AG04450 (cell line): ENCODE data around the gene CD2. TPM values are rescaled to one million over a fixed set of nuclear protein-coding genes. Genes with fewer than 3 reads are reported as not detected.
"Not testable (repeated sequence)": the region's sequence is repeated elsewhere in the genome, so short reads cannot be mapped to it uniquely, and the experiment has no call there.

ENCODE experiments used
- CTCF ChIA-PET: fragments of 300-600, 350-600 bp; formaldehyde crosslinking; extraction: SDS; loops from one replicate; lab custom pipeline; 2022; ENCODE audit warnings: antibody characterized with exemption, inconsistent platforms; lab: Charles Lee
- POLR2A ChIA-PET: fragments of 350-600 bp; formaldehyde crosslinking; extraction: SDS; loops from one replicate; lab custom pipeline; 2021; ENCODE audit warnings: antibody characterized with exemption, inconsistent platforms; lab: Yijun Ruan, JAX
- DNase-seq: peaks from one replicate; pipeline ENCODE4 v3.0.0-alpha.2; 2011; ENCODE audit warnings: low read depth, low spot score
- H3K27ac ChIP-seq: one replicate; pipeline ENCODE4 v1.5.1; 2012; ENCODE audit warnings: low read depth, low read length, control low read depth
- H3K27me3 ChIP-seq: one replicate; pipeline ENCODE4 v1.6.0; 2012; ENCODE audit warnings: low read length; ENCODE audit not compliant: control insufficient read depth, insufficient read depth
- H3K4me3 ChIP-seq: 2 replicates; pipeline ENCODE4 v1.5.1; 2011; ENCODE audit warnings: mild to moderate bottlenecking, low read depth, low read length, control low read depth
- H3K9me3 ChIP-seq: 2 replicates; pipeline ENCODE4 v1.5.1; 2012; ENCODE audit warnings: low read length; ENCODE audit not compliant: control insufficient read depth, insufficient read depth
- polyA plus RNA-seq: library from polyadenylated mRNA; depleted of rRNA; stranded (reverse); fragments of >200 nt; gene quantifications from 2 replicates; pipeline ENCODE4 v1.2.3, GENCODE V29; 2011
- TF ChIP-seq, protein P1 (sequence below): IDR thresholded peaks from 2 replicates; pipeline ENCODE4 v1.5.1; 2011; ENCODE audit warnings: low read depth, low read length, control low read depth, inconsistent platforms

Gene CD2
- polyA plus RNA-seq, 1 experiment, result not detected

DNA sequence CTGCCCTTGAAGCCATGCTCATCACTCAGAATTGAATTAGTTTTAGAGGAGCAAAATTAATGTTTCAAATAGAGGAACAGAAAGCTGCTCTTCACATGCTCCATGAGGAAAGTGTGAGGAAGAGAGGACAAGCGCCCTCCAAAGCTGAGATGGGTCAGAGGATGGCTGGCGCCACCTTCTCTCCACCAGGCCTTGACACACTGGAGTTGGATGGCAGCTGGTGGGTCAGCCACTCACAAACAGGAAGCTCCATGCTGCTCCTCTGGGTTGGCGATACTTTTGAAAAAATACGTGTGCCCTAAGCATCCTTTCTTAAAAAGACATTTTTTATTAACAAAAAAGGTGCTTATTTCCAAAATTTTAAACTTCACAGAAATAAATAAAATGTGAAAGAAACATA lies 3.1 kb upstream of the CD2 start:
- DNase-seq, result no peak
- ChIA-PET POLR2A (no interaction called here), CTCF (interaction anchor here (0.7 kb wide), 1 partner anchor 25 kb away, joined by 3 read pairs; no protein-coding TSS in a partner anchor)
- Histone ChIP-seq H3K4me3 (no peak overlapping the region), H3K9me3 (no peaks in the 10 kb centered on the region), H3K27ac (no peak overlapping the region), H3K27me3 (no peaks in the 10 kb centered on the region)
- TF ChIP-seq, protein P1, sequence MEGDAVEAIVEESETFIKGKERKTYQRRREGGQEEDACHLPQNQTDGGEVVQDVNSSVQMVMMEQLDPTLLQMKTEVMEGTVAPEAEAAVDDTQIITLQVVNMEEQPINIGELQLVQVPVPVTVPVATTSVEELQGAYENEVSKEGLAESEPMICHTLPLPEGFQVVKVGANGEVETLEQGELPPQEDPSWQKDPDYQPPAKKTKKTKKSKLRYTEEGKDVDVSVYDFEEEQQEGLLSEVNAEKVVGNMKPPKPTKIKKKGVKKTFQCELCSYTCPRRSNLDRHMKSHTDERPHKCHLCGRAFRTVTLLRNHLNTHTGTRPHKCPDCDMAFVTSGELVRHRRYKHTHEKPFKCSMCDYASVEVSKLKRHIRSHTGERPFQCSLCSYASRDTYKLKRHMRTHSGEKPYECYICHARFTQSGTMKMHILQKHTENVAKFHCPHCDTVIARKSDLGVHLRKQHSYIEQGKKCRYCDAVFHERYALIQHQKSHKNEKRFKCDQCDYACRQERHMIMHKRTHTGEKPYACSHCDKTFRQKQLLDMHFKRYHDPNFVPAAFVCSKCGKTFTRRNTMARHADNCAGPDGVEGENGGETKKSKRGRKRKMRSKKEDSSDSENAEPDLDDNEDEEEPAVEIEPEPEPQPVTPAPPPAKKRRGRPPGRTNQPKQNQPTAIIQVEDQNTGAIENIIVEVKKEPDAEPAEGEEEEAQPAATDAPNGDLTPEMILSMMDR, result no peak

DNA sequence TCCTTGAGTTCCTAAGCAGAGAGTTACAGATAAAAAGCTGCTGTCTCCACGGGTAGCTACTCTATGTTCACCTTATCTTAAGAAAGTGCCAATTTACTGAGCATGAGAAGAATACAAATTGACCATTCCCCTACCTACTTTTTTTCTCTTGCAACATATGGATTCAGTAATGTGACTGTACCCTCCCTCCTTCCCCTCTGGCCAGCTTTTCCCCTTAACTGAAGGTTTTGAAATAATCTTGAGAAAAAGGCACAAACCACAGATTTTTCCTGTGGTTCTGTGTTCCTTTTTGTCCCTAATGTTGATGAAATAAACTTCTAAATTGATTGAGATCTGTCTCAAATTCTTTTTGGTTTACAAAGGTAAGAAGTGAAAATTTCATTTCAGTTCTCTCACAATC lies 2.6 kb upstream of the CD2 start:
- Histone ChIP-seq H3K4me3 (no peak overlapping the region), H3K27me3 (no peaks in the 10 kb centered on the region), H3K9me3 (no peaks in the 10 kb centered on the region), H3K27ac (no peak overlapping the region)
- CTCF ChIA-PET, result interaction anchor here (0.7 kb wide), 1 partner anchor 25 kb away, joined by 3 read pairs; no protein-coding TSS in a partner anchor
- TF ChIP-seq, protein P1, result no peak
- POLR2A ChIA-PET, result no interaction called here
- no peak for DNase-seq

DNA sequence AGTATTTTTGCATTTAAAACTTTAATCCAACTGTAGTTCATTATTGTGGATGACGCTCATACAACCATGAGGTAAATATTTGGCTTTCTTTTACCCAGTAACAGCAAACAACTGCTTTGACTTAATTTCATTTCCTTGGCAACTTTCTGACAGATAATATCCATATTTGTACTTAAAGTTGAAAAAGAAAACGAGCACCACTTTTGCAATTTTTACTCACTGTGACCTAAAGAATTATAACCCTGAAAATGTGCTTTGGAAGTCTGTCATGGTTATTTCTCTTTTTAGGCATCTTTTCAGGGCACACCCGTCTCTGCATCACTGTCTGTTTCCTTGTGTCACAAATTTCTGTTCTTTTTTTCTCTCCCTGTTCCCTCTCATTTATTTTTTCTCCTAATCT lies 918 bp upstream of the CD2 start:
- TF ChIP-seq, protein P1, result no peak
- Histone ChIP-seq H3K4me3 (no peak overlapping the region), H3K27ac (no peak overlapping the region), H3K27me3 (no peaks in the 10 kb centered on the region), H3K9me3 (no peaks in the 10 kb centered on the region)
- no peak for DNase-seq
- CTCF ChIA-PET, result no interaction called here
- POLR2A ChIA-PET, result no interaction called here

DNA sequence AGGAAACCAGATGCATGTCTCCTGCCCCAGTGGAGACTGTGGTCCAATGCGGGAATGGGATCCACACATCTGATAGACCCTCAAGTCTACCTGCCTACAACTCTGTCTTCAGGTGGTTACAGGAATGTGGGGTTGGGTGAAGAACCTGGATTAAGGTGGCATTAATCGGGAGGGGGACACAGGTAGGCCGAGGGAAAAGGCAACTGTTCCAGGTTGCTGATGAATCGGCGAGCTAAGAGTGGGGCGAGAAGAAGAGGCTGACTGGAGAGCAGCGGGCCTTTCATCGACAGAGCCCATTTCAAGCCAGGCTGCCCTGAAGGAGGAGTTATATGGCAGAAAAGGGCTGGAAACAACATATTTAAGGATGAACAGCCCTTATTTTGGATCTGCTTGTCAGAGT lies 836 bp downstream of the CD2 start:
- POLR2A ChIA-PET, result no interaction called here
- Histone ChIP-seq H3K9me3 (no peaks in the 10 kb centered on the region), H3K27me3 (no peaks in the 10 kb centered on the region), H3K27ac (no peak overlapping the region), H3K4me3 (no peak overlapping the region)
- no peak for DNase-seq
- TF ChIP-seq, protein P1, result no peak
- CTCF ChIA-PET, result no interaction called here

DNA sequence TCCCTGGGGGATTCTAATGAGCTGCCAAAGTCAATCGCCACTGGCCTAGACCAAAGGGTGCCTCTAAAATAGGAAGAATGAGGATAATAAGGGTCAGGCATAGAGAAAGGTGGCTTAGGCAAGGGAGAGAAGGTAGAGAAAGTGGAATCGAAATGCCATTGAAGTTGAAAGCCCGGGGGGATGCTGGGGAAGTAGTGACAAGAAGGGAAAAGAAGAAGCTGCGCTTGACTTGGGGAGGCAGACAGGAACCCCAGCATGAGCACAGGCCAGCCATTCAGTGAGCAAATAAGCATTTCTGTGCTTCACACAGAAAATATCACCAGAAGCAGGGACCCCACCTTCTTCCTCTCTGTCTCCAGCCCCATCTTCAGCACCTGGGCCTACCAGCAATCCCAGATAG lies 1.5 kb downstream of the CD2 start:
- Histone ChIP-seq H3K9me3 (no peaks in the 10 kb centered on the region; the same call in 1 of the 2 replicates), H3K4me3 (no peak overlapping the region), H3K27ac (no peak overlapping the region), H3K27me3 (no peaks in the 10 kb centered on the region)
- ChIA-PET CTCF (no interaction called here), POLR2A (no interaction called here)
- no peak for DNase-seq
- TF ChIP-seq, protein P1, result no peak

DNA sequence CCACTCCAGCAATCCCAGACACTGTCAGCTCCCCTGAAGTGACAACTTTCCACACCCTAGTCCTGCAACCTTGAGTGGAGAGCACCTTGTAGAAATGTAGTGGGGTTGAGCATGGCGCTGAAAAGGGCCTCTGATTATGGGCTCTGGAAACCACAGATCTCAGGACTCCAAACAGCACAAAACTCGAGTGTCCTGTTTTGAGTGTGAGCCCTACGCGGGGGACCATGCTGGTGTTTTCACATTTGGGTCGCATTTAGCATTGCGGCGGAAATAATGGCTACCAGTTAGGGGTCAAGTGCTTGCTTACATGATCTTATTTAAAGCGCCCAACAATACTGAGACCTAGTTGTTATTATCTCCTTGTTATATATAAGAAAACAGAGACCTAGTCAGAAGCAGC lies 1.9 kb downstream of the CD2 start:
- POLR2A ChIA-PET, H3K27me3 ChIP-seq, CTCF ChIA-PET, DNase-seq, H3K27ac ChIP-seq, H3K4me3 ChIP-seq, H3K9me3 ChIP-seq: not testable (repeated sequence)

DNA sequence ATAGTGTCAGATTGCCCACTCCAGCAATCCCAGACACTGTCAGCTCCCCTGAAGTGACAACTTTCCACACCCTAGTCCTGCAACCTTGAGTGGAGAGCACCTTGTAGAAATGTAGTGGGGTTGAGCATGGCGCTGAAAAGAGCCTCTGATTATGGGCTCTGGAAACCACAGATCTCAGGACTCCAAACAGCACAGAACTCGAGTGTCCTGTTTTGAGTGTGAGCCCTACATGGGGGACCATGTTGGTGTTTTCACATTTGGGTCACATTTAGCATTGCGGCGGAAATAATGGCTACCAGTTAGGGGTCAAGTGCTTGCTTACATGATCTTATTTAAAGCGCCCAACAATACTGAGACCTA lies 4.2 kb downstream of the CD2 start:
- H3K27ac ChIP-seq, CTCF ChIA-PET, DNase-seq, H3K27me3 ChIP-seq, POLR2A ChIA-PET, H3K4me3 ChIP-seq, H3K9me3 ChIP-seq: not testable (repeated sequence)
